Cardiac ventricle fibroblast (primary cell): ENCODE results near the gene F2RL1. TPM values are rescaled to one million over a fixed set of nuclear protein-coding genes. Genes with fewer than 3 reads are reported as not detected.

Experiments
- total RNA-seq: library from RNA; depleted of rRNA; stranded (reverse); fragments of >200 nt; gene quantifications from 2 replicates; pipeline ENCODE4 v1.2.3, GENCODE V29; 2015

The F2RL1 gene, protein sequence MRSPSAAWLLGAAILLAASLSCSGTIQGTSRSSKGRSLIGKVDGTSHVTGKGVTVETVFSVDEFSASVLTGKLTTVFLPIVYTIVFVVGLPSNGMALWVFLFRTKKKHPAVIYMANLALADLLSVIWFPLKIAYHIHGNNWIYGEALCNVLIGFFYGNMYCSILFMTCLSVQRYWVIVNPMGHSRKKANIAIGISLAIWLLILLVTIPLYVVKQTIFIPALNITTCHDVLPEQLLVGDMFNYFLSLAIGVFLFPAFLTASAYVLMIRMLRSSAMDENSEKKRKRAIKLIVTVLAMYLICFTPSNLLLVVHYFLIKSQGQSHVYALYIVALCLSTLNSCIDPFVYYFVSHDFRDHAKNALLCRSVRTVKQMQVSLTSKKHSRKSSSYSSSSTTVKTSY
- total RNA-seq: 16.7 and 30.1 TPM in 2 replicates

GRCh38 chr5:76818844-76819831, at the start of gene F2RL1:
Gene F2RL1, plus strand, starts transcription at chr5:76819030. Its CDS starts 153 bp downstream, at chr5:76819183.

GRCh38 chr5:76849419-76850291, 30.8 kb downstream of the F2RL1 start, which contains the start of gene S100Z:
Gene S100Z, plus strand, starts transcription at chr5:76850014. Its CDS starts 25,346 bp downstream, at chr5:76875360.

Other genes starting within 250 kb of the F2RL1 start
- 6.1 and 8.2 TPM in 2 replicates for gene F2RL2, start 195.6 kb upstream of the F2RL1 start, total RNA-seq
- gene F2R, start 102.9 kb upstream of the F2RL1 start, total RNA-seq: 121 and 122 TPM in 2 replicates
- gene S100Z, start 31.0 kb downstream of the F2RL1 start, total RNA-seq: not detected in 2 replicates
- 0.69 and 0.73 TPM in 2 replicates for gene CRHBP, start 134.0 kb downstream of the F2RL1 start, total RNA-seq
- gene AGGF1, start 211.4 kb downstream of the F2RL1 start, total RNA-seq: 19.3 and 21.4 TPM in 2 replicates